DMS79 treated with DMSO at 0.1 percent for 48 hours (cell line): Measurements from ENCODE around the gene TRIM31.
"Not testable (repeated sequence)": the region's sequence is repeated elsewhere in the genome, so short reads cannot be mapped to it uniquely, and the experiment has no call there.

Experiments used
- DNase-seq: peaks from one replicate; lab custom pipeline; 2025; lab: John Stamatoyannopoulos, UW

TRIM31 gene

DNA sequence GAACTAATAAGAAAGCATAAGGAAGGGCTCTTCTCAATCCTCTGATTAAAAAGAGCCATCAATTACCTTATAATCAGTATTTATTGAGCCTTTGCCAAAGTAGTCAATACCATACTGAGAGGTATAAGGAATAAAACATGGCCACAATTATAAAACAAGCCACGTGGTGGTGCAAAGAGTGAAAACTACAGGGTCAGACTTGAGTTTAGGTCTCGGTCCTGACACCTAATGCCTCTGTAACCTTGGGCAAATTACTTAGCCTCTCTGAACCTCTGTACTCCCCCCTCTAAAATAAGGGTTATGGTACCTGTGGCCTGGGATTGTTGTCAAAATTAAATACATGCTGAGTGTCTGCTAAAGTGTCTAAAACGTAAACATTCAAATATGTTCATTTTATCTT is 36.3 kb upstream of the TRIM31 start:
- DNase-seq = no peak

GRCh38 chr6:30147096-30147495 is 34.2 kb upstream of the TRIM31 start:
- no peak for DNase-seq

GRCh38 chr6:30145818-30146217 is 32.9 kb upstream of the TRIM31 start:
- DNase-seq = no peak

DNA sequence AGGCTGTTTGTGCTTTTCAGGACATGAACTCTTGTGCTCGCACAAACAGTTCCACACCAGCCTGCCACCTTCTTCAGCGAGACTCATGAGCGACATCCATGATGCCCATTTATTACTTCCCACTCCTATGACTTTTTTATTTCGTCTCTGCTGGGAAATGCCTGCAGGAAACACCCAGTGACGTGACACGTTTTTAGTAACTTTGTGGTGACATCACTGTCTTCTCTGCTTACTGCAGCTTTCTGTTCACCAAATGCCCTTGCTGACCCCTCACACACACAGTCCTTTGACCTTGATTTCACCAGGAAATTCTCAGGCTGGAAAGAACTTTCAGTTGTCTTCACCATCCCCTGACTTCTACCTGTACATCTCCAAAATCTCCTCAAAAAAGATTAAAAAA is 31.9 kb upstream of the TRIM31 start:
- DNase-seq = no peak

- no peak for DNase-seq
These were observed 30.9 kb upstream of the TRIM31 start for GRCh38 chr6:30143780-30144179.

DNA sequence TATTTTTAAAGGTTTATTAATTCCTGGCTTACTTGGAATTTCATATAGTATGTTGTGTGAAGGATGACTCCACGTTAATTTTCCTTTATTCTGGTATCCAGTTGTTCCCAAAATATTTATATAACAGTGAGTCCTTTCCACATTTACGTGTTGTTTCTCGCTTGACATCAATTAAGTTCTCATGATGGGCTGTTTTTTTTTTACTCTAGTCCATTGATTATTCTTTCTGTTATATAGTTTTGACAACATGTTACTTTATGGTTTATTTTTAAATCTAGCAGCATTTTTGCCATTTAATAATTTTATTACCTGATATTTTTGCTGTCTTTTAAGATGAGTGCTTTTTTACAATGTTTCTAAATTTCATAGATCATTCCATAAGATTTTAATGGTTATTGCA is 29.8 kb upstream of the TRIM31 start:
- DNase-seq = no peak

DNA sequence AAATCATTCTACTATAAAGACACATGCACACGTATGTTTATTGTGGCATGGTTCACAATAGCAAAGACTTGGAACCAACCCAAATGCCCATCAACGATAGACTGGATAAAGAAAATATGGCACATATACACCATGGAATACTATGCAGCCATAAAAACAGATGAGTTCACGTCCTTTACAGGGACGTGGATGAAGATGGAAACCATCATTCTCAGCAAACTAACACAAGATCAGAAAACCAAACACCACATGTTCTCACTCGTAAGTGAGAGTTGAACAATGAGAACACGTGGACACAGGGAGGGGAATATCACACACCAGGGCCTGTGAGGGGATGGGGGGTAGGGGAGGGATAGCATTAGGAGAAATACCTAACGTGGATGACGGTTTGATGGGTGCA is 27.4 kb upstream of the TRIM31 start:
- DNase-seq = not testable (repeated sequence)

DNA sequence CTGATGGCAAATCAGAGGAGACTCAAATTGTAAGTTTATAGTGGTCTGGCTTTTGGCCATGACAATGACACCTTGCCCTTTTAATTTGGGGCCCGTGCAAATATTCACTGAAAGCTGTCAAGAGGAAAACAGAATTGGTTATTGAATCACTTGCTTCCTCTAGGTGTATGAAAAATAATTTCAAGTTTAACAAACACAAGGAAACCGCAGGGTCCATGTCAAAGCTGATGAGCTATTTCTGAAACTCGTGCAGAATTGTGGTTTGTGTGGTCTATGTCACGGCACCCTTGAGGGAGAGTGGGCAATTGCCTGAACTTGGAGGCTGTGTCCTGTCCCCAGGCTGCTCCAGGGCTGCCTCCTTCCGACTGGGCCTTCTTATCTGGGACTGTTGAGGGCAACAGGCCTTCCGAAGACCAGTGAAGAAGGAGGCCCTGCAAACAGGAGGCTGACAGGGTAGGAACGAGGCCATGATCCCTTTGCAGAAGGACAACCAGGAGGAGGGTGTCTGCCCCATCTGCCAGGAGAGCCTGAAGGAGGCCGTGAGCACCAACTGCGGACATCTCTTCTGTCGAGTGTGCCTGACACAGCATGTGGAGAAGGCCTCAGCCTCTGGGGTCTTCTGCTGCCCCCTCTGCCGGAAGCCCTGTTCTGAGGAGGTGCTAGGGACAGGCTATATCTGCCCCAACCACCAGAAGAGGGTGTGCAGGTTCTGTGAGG is 23.8 kb upstream of the TRIM31 start:
- no peak for DNase-seq

GRCh38 chr6:30135757-30136156 is 22.9 kb upstream of the TRIM31 start, which contains the start of gene TRIM40:
Gene TRIM40 (plus strand): TSS chr6:30136140. CDS start chr6:30137037, 897 bp downstream.
- no peak for DNase-seq

- no peak for DNase-seq
These were observed 22.3 kb upstream of the TRIM31 start for GRCh38 chr6:30135147-30135546.

DNA sequence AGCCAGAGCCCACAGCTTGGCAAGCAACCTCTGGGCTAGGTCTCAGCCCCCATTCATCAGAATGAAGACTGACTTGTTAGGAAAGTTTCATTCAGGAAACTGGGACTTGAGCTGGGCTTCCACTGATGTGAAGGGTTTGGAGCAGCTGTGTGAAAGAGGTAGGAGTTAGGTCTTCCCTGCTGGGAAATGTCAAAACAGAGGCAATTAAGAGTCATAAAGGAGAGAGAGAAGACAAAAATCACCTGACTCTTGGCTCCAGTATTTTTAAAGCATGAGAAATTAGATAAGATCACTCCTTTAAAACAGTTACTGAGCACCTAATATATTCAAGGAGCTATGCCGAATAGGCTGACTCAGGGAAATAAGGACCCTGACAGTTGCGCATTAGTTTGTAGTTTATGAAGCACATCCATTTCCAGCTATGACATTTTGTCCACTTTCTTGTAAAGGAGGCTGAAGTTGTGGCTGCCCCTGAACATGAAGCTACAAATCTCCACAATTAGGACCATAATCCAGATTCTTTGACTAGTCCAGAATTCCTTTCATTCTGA is 19.1 kb upstream of the TRIM31 start:
- DNase-seq = no peak

DNA sequence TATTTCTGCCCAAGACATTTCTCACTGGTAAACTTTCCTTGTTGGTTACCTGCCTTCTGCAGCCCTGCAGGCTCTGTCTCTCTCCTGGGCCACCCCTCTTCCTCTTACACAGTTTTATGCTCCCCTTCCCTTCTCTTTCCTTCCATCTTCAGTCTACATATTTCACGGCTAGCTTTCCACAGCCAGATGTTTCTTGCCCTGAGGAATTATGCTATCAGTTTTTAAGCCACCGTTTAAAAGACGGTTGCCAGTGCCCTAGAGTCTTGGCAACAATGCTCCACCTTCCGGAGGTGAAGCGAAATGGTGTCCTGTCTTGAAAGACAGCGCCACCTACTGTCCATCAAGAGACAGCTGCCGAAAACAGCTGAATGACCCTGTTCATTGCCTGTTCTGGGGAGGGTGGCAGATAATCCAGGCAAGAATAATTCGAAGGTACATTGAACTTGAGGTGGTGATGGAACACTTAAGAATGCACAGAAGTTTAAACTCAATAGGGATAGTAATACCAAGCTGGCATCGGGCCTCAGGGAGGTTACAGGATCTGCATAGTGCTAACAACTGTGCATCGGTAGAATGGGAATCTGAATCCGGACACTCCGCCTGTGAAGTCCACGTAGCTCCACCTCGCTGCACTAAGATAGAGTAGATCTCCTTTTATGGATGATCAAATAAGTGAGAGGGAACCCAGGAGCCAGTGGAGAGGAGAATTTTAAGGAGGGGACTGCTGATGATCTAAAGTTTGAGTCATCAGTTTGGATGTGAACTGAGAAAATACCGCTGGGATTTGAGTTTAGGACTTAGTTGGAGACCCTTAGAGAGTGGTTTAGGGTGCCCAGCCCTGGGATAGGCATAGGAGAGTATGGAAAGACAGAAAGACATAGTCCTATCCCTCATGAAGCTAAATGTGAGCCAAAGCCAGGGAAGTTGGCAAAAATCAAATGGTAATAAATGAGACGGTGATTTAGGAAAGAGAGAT is 18.3 kb upstream of the TRIM31 start:
- peak; percentile 68 for DNase-seq

- no peak for DNase-seq
These were observed 17.3 kb upstream of the TRIM31 start for GRCh38 chr6:30130179-30130679.

DNA sequence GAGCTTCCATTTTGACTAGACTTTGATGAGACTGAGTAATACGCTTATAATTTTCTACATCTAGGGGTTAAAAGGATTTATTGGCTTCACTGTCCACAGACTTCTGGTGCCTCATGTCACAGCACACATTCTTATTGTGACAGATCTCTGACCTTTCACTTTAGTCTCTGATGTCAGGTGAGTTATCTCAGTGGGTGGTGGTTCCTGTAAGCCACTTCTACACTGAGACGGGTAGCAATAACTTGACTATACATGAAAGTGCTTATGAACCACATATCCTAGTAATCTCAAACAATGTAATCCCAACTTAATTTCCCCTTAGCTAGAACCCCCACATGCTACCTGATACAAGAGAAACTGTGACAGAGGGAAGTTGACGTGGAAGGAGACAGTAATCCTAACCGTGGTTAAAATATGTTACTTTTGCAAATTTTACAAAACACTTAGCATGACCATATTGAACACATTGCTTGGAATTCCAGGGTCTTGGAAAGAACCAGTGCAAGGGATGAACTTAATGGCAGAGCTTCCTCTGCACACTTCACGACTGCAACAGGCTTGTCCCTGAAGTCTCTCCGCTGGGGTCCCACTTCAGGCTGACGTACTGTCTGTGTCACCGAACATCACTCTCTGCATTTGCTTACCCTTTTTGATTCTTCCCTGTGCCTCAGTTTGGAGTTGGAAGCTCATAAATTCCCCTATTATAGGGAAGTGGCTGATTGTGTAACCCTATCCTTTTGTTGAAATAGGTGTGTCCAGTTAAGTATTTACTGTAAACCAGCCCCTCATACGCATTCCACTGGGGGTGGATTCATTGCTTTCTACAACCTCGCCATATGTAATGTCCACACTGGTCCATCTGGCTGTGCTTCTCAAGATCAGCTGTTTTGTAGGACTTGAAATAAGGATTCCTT is 16.6 kb upstream of the TRIM31 start:
- DNase-seq = no peak

DNA sequence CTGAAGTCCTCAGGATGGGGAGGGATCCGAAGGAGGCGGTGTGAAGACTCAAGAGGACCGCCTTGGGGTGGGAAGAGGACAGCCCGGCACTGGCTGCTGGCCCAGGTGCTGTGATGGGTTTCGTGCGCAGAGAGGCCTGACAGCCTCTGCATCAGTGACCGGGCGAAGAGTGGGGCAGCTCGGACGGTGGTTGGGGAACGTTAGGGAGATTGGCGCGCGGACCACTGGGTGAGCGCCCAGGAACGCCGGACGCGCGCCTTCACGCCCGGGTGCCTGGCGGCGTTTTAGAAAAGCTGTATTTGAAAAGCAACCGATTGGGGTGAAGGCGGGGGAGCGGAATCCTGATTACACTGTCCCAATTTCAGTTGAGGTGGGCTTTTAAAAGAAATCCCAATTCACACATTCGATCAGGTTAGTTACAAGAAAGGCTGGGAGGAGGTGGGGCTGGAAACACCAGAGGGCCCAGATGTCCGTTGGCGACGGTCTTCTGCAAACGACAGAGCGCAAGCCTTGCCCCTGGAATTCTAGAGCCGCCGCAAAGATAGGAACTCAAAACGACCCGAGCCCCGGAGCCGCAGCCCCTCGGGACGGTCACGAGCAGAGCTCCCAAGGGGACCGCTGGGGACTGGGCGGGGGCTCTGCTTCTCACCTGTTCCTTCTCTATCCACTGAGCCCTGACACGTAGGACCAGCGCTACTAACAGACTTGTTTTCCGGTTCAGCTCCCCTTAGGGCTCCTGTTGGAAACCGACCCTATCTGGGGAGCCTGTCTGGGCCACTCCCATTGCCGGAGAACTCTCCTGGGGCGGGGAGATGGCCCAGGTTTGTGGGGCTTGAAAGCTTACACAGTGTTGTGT is 14.6 kb upstream of the TRIM31 start:
- no peak for DNase-seq

- DNase-seq = no peak
These were observed 9.6 kb upstream of the TRIM31 start for GRCh38 chr6:30122515-30122914.

- DNase-seq = no peak
These were observed 8.8 kb upstream of the TRIM31 start for GRCh38 chr6:30121446-30122366.

- DNase-seq = not testable (repeated sequence)
These were observed 5.8 kb upstream of the TRIM31 start for GRCh38 chr6:30118691-30119090.

- DNase-seq = no peak
These were observed 3.8 kb upstream of the TRIM31 start for GRCh38 chr6:30116724-30117123.
